ENCODE data around the gene ARHGEF7. TPM values are rescaled to one million over a fixed set of nuclear protein-coding genes. Genes with fewer than 3 reads are reported as not detected.

Gene ARHGEF7
- total RNA-seq, 2 experiments from 2014 or later = 67.0 to 71.2 TPM

DNA sequence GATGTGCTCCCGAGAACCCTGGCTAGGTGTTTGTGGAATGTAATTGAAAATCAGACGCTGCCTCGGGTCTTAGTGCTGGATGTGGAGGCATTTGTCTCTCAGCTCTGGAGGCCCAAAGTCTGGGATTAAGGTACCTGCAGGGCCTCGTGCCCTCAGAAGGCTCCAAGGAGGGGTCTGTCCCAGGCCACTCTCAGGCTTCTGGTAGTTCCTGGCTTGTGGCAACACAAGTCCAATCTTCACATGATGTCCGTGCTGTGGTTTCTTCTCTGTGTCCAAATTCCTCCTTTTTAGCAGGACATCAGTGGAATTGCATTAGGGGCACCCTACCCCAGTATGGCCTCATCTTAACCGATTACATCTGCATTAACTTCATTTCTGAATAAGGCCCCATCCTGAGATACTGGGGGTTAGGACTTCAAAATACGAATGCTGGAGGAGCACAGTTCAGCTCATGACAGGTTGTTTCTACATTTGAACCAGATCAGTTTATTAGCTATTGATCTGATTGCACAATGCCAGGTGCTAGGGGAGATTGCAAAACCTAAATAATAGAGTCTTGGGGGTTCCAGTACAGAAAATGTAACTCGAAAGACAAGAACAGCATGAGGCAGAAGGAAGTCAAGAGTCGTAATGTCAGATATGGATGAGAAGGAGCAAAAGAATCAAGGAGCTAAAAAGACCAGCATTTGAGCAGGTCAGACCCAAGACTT, 3.9 kb downstream of the ARHGEF7 start:
- ChIA-PET CTCF (no interaction called here), POLR2A (no interaction called here)
- peaks cover 11% of the 10 kb centered on the region for H3K4me1 Mint-ChIP-seq (ENCODE audit: low read depth)
- no peak overlapping the region for H3K4me3 Mint-ChIP-seq
- DNase-seq = no peak
- peaks cover 44% of the 10 kb centered on the region for H3K27me3 Mint-ChIP-seq
- no peak overlapping the region for H3K27ac Mint-ChIP-seq
- no peaks in the 10 kb centered on the region for H3K9me3 Mint-ChIP-seq
- TF ChIP-seq, protein P1, sequence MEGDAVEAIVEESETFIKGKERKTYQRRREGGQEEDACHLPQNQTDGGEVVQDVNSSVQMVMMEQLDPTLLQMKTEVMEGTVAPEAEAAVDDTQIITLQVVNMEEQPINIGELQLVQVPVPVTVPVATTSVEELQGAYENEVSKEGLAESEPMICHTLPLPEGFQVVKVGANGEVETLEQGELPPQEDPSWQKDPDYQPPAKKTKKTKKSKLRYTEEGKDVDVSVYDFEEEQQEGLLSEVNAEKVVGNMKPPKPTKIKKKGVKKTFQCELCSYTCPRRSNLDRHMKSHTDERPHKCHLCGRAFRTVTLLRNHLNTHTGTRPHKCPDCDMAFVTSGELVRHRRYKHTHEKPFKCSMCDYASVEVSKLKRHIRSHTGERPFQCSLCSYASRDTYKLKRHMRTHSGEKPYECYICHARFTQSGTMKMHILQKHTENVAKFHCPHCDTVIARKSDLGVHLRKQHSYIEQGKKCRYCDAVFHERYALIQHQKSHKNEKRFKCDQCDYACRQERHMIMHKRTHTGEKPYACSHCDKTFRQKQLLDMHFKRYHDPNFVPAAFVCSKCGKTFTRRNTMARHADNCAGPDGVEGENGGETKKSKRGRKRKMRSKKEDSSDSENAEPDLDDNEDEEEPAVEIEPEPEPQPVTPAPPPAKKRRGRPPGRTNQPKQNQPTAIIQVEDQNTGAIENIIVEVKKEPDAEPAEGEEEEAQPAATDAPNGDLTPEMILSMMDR (IDR thresholded peaks at IDR 0.05) = no peak
- H3K36me3 Mint-ChIP-seq (ENCODE audit: low read depth) = no peaks in the 10 kb centered on the region
- intact Hi-C loops (cut with micrococcal nuclease) = no loop called here
- ATAC-seq = no peak

DNA sequence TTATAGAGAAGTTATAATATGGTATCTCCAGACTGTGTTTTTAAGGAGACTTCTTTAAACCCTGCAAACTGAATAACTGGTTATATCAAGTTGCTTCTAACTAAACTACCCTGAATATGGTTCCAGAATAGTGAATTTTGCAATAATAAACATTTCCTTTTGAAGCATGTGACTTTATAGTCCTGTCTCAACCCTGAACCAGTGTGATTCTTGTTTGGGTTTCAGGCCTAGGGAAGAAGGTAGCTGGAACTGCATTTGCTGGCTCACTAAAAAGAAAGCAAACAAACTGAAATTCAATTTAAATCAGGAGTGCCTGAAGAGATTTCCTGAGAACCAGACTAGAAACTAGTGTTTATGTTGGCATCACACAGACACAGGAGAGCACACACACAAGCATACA, 4.9 kb downstream of the ARHGEF7 start:
- peaks cover 4% of the 10 kb centered on the region for H3K4me1 Mint-ChIP-seq (ENCODE audit: low read depth)
- no peak for ATAC-seq
- H3K27me3 Mint-ChIP-seq = peaks cover 37% of the 10 kb centered on the region
- ChIA-PET POLR2A (no interaction called here), CTCF (no interaction called here)
- no peaks in the 10 kb centered on the region for H3K36me3 Mint-ChIP-seq (ENCODE audit: low read depth)
- H3K27ac Mint-ChIP-seq = no peak overlapping the region
- intact Hi-C loops (cut with micrococcal nuclease) = no loop called here
- no peak for DNase-seq
- TF ChIP-seq, protein P1 (IDR thresholded peaks at IDR 0.05) = no peak
- no peak overlapping the region for H3K4me3 Mint-ChIP-seq
- no peaks in the 10 kb centered on the region for H3K9me3 Mint-ChIP-seq

DNA sequence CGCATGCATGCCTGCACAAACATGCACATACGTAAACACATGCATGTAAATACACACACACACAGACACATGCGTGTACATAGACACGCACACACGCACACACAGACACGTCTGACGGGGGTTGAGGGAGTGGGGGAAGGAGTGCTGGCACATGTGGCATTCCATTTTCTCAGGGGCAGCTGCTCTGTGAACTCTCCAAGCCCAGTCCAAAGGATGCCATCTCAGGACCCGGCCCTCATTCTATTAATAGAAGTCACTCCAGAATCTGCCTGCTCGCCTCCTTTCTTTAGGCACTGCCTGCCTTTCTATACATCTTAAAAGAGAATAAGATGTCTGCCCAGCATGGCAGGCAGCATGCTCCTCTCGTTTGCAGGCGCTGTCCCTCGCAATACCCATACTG, 5.3 kb downstream of the ARHGEF7 start:
- H3K36me3 Mint-ChIP-seq (ENCODE audit: low read depth) = no peaks in the 10 kb centered on the region
- ATAC-seq (no peak), DNase-seq (no peak)
- H3K27me3 Mint-ChIP-seq = peaks cover 37% of the 10 kb centered on the region
- CTCF ChIA-PET = no interaction called here
- H3K4me3 Mint-ChIP-seq = no peak overlapping the region
- TF ChIP-seq, protein P1 (IDR thresholded peaks at IDR 0.05) = no peak
- no peaks in the 10 kb centered on the region for H3K9me3 Mint-ChIP-seq
- intact Hi-C loops (cut with micrococcal nuclease) = no loop called here
- H3K27ac Mint-ChIP-seq = no peak overlapping the region
- POLR2A ChIA-PET = no interaction called here
- peaks cover 4% of the 10 kb centered on the region for H3K4me1 Mint-ChIP-seq (ENCODE audit: low read depth)

DNA sequence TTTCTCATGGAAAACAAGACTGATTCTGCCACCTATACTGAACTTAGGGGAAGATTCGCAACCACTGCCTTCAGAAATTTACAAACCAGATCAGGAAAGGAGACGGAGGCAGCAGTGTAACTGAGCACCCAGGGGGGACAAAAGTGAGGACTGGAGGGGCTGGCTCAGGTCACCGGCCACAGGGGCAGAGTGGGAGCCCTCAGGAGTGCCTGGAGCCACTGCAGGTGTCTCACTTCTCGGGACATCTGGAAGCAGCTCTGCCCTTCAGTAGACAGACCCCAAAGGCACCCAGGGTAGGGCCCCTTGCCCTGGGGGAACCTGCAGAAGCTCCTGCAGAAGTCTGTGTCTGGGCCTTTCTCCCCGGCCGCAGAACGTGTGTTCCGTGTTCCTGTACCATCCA, 5.8 kb downstream of the ARHGEF7 start:
- no peak overlapping the region for H3K4me3 Mint-ChIP-seq
- TF ChIP-seq, protein P1 (IDR thresholded peaks at IDR 0.05) = no peak
- ChIA-PET POLR2A (no interaction called here), CTCF (no interaction called here)
- intact Hi-C loops (cut with micrococcal nuclease) = no loop called here
- H3K4me1 Mint-ChIP-seq (ENCODE audit: low read depth) = peaks cover 4% of the 10 kb centered on the region
- peaks cover 36% of the 10 kb centered on the region for H3K27me3 Mint-ChIP-seq
- no peaks in the 10 kb centered on the region for H3K36me3 Mint-ChIP-seq (ENCODE audit: low read depth)
- H3K27ac Mint-ChIP-seq = no peak overlapping the region
- ATAC-seq (no peak), DNase-seq (no peak)
- no peaks in the 10 kb centered on the region for H3K9me3 Mint-ChIP-seq

DNA sequence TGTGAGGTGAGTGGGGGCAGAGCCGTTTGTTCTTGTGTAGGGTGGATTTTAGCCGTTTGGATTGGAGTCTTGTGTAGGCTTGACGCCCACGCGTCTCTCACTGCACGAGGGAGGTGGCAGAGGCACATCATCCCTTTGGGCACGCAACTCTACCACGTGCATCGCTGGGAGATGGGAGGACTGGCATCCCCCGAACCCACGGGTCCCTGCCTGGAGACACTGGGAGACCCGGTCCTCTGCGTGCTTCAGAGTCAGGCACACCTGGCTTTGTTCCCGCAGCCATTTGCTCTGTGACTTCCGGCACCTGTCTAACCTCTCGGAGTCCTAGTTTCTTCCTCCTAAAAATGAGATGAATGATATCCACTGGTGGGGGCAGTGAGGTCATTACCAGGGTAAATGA, 6.4 kb downstream of the ARHGEF7 start:
- no peak overlapping the region for H3K27ac Mint-ChIP-seq
- POLR2A ChIA-PET = no interaction called here
- ATAC-seq = no peak
- H3K36me3 Mint-ChIP-seq (ENCODE audit: low read depth) = no peaks in the 10 kb centered on the region
- no peaks in the 10 kb centered on the region for H3K9me3 Mint-ChIP-seq
- H3K4me1 Mint-ChIP-seq (ENCODE audit: low read depth) = no peaks in the 10 kb centered on the region
- no peak for DNase-seq
- CTCF ChIA-PET = no interaction called here
- TF ChIP-seq, protein P1 (IDR thresholded peaks at IDR 0.05) = no peak
- intact Hi-C loops (cut with micrococcal nuclease) = no loop called here
- peaks cover 30% of the 10 kb centered on the region for H3K27me3 Mint-ChIP-seq
- no peak overlapping the region for H3K4me3 Mint-ChIP-seq

Data from activated CD8-positive, alpha-beta T cell treated with anti-CD3 and anti-CD28 coated beads for 36 hours (primary cell).